ENCODE measurements around the gene ZNF536.
A peak's percentile ranks its signal among the peaks of the same experiment; 100 is the strongest.

The ZNF536 gene

DNA sequence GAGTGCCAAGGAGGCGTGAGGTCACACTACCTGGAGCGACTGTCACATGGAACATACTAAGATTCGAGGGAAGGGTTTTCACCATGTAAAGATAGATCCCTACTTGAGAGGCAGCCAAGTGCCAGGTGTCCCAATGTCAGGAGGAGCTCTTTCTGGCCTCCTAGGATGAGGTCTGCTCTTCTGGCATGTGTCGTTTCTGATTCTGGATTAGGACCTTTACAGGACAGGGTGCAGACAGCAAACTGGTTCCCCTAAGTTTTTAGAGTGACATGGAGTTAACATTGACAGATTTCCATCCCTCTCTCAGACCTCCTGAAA, 75.3 kb downstream of the ZNF536 start:
- in situ Hi-C loops (cut with HindIII; ENCODE audit: low sequenced_read_pairs) = no loop called here
- no peak overlapping the region for H3K4me3 ChIP-seq (ENCODE audit: low read depth, low read length)

DNA sequence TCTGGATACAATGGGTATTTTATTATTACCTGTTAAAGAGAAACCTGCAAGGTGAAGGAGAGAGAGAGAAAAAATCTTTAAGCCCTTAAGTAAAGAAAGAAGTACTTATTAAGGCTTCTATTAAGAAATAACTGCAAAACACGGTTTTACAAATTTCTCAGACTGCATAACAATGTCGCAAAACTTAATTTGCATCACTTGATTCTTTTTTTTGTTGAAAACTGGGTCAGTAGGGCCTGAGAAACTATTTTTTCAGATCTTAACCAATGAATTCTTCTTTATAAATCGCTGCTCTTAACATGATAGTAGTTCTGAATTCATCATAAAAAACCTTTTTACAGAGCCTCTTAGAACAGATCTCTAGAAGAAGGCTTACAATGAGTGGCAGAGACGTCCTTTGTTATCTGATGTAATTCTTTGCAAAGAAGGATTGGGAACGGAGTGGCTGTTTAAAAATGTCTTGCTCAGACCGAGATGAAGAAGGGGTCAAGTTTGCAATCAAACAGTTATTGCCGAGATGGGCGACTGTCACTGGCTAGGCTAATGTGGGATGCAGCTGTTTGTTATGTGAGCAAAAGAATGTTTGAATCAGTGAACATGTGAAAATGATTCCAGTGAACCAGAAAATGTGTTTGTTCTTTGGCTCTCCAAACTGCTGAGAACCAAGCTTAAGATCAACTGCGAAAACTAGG, 76.3 kb downstream of the ZNF536 start:
- in situ Hi-C loops (cut with HindIII; ENCODE audit: low sequenced_read_pairs) = no loop called here
- H3K4me3 ChIP-seq (ENCODE audit: low read depth, low read length) = no peak overlapping the region
- TF ChIP-seq, protein P1, sequence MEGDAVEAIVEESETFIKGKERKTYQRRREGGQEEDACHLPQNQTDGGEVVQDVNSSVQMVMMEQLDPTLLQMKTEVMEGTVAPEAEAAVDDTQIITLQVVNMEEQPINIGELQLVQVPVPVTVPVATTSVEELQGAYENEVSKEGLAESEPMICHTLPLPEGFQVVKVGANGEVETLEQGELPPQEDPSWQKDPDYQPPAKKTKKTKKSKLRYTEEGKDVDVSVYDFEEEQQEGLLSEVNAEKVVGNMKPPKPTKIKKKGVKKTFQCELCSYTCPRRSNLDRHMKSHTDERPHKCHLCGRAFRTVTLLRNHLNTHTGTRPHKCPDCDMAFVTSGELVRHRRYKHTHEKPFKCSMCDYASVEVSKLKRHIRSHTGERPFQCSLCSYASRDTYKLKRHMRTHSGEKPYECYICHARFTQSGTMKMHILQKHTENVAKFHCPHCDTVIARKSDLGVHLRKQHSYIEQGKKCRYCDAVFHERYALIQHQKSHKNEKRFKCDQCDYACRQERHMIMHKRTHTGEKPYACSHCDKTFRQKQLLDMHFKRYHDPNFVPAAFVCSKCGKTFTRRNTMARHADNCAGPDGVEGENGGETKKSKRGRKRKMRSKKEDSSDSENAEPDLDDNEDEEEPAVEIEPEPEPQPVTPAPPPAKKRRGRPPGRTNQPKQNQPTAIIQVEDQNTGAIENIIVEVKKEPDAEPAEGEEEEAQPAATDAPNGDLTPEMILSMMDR (IDR thresholded peaks at IDR 0.05; ENCODE audit: low read depth, low read length) = no peak
- no peak for DNase-seq (ENCODE audit: low read depth, low spot score)

More for the DNA sequence above, 75.3 kb downstream of the ZNF536 start:
- DNase-seq (ENCODE audit: low read depth, low spot score) = no peak
- TF ChIP-seq, protein P1 (IDR thresholded peaks at IDR 0.05; ENCODE audit: low read depth, low read length) = no peak

DNA sequence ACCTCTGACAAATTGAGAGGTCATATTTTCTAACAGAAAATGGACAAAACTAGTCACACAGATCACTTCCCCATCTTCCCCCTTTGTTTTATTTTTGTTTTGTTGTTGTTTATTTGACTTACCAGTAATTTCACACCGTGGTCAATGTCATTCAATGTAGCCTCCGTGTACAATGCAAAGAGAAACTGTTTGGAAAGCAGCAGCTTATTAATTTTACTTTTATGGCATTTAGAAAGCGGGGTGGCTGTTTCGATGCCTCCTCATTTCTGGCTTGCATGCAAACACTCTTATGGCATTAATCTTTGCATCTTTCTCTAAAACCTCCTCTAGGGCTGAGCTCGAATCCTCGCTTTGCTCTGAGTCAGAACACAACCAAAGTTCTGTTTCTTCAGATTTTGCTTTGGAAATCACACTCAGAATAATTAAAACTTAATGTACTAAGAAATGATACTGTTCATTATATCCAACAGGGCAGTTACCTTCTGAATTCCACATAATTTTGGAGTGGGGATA, 77.0 kb downstream of the ZNF536 start:
- H3K4me3 ChIP-seq (ENCODE audit: low read depth, low read length) = no peak overlapping the region
- DNase-seq (ENCODE audit: low read depth, low spot score) = no peak
- TF ChIP-seq, protein P1 (IDR thresholded peaks at IDR 0.05; ENCODE audit: low read depth, low read length) = no peak
- in situ Hi-C loops (cut with HindIII; ENCODE audit: low sequenced_read_pairs) = no loop called here

DNA sequence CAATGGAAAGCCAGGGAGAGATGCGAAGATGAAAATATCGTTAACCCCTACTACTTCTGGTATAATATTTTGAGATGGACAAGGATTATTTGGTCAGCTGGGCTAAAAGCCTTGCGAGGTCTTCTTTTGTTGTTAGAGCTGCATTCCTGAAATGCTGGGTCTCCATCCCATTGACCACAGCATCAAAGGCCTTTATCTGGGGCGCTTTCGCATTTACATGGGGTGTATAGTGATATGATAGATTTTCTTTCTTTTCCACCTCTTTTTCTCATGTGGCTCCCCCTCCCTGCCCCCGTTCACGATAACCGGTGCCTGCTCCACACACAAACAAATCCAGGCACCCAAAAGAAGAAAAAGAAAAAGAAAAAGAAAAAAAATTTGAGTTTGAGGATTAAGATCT, 77.5 kb downstream of the ZNF536 start:
- no peak overlapping the region for H3K4me3 ChIP-seq (ENCODE audit: low read depth, low read length)
- in situ Hi-C loops (cut with HindIII; ENCODE audit: low sequenced_read_pairs) = no loop called here
- TF ChIP-seq, protein P1 (IDR thresholded peaks at IDR 0.05; ENCODE audit: low read depth, low read length) = no peak
- DNase-seq (ENCODE audit: low read depth, low spot score) = no peak

DNA sequence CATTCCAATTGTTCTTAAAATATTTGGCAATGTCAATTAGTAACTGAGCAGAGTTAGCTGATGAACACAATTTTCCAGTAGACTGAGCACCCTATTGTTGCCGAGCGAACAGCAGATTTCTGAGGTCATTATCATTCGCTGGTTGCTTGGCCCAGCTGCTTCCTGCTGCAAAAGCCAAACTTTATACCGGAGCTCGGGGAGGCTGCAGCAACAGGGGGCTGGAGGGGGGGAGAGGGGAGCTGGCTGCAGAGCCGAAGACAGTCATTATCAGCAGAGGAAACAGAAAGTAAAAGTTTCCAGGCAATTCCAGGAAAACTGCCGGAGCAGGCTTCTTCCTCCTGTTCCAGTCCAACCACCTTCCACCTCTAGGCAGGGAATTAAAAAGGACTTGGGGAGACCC, 77.9 kb downstream of the ZNF536 start:
- in situ Hi-C loops (cut with HindIII; ENCODE audit: low sequenced_read_pairs) = no loop called here
- no peak overlapping the region for H3K4me3 ChIP-seq (ENCODE audit: low read depth, low read length)

DNA sequence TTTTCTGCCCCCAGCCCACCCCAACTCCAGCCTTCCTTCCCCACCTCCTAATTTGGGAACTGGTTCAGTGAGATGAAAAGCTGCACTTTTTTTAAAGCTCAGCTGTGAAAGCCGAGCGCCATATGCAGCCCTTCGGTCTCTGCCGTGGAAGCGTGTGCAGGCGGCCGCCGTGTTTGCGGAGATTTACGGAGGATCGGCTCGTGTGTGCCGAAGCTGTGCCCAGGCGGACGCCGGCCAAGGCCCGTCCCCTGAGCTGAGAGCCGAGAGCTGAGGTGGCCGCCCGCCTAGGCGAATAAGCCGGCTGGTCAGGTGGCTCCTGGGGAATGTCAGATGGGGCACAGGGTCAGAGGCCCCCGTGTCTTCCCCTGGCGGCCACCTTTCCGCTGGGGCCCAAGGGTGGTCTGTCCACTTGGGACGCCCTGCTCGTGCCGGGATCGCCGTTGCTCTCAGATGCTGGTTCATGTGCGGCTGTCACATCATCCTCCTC, 78.7 kb downstream of the ZNF536 start:
- DNase-seq (ENCODE audit: low read depth, low spot score) = no peak
- TF ChIP-seq, protein P1 (IDR thresholded peaks at IDR 0.05; ENCODE audit: low read depth, low read length) = no peak
- H3K4me3 ChIP-seq (ENCODE audit: low read depth, low read length) = no peak overlapping the region
- in situ Hi-C loops (cut with HindIII; ENCODE audit: low sequenced_read_pairs) = no loop called here

More for the DNA sequence above, 77.9 kb downstream of the ZNF536 start:
- TF ChIP-seq, protein P1 (IDR thresholded peaks at IDR 0.05; ENCODE audit: low read depth, low read length) = no peak
- DNase-seq (ENCODE audit: low read depth, low spot score) = peak; percentile 6
